NT2/D1 (cell line): Measurements from ENCODE around the gene DOCK6.

Experiments
- YY1 ChIP-seq: IDR thresholded peaks from 2 replicates; pipeline ENCODE4 v1.6.1; 2011; ENCODE audit not compliant: insufficient read length, insufficient read depth
- ZNF274 ChIP-seq: IDR thresholded peaks from 2 replicates; pipeline ENCODE4 v1.6.1; 2011; ENCODE audit warnings: mild to moderate bottlenecking, low read depth, low read length

DNA sequence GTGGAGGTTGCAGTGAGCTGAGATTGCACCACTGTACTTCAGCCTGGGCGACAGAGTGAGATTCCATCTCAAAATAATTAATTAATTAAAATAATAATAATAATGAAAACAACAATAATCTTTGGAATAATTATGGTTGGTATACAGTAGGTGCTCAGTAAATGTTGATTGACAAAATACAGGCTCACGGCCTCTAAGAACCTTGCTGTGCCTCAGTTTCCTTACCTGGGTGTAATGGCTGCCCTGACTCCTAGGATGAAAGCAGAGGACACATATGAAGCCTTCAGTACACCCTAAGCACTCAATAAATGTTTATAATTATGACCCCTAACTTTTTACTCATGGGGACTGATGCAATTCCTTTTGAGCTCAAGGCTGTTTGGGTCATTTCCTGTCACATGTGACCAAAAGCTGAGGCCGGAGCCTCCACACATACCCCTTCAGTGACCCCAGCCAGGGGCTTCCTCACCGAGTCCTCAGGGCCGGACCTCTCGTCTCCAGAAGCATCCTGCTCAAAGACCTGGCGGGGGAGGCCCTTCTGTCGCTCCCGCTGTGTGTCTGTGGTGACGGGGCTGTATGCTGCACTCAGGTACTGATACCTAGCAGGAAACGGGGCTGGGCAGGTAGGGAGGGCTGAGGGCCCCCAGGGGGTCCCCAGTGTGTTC, 10.5 kb downstream of the DOCK6 start:
- no peak for TF ChIP-seq ZNF274
- no peak for TF ChIP-seq YY1
